ENCODE measurements around the gene SLC24A5.

The SLC24A5 gene

GRCh38 chr15:48120745-48121144 lies at the start of gene SLC24A5:
Gene SLC24A5, plus strand, starts transcription at chr15:48120990. Its CDS starts 55 bp downstream, at chr15:48121045.
- peak in 2 of 3 experiments; percentile 0 to 1 for DNase-seq

- no peak for DNase-seq
Observed at GRCh38 chr15:48072941-48073340, 47.8 kb upstream of the SLC24A5 start.

DNA sequence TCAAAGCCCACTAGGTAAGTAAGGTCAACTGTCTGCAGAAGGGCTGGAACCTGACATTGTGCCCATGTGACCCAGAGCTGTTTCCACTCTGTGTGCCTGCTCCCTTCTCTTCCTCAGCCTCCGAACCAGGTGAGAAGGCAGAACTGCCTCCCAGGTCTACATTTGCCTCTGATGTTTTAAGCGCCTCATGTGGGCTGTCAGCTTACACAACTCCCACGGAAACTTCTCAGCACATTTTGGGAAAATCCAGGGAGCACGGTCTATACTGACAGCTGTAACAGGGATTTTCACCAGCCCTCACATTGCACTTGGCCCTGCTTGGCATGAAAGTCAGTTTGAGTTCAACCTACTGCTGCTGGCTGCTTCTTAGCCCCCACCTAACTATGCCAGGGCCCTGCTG lies 46.9 kb upstream of the SLC24A5 start:
- no peak for DNase-seq

DNA sequence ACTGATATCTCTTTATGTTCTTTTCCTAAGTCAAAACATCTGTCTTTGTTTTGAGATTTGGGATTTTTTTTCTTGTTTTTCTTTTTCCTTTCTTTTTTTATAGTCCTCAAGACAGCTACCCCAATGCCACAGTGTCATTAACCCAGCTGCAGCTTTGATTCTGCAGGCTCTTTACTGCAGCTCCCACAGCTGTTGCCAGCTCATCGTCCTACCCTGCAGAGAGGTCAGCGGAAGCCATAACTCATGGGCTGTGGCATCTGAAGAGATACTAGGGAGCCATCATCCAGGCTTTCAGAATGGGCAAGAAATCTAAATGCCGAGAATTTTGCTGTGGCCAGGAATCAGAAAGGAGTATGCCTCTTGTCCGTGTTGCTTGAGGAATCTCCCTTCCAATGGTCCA lies 44.3 kb upstream of the SLC24A5 start:
- DNase-seq: no peak

GRCh38 chr15:48077616-48078184 lies 43.1 kb upstream of the SLC24A5 start:
- no peak for DNase-seq

DNA sequence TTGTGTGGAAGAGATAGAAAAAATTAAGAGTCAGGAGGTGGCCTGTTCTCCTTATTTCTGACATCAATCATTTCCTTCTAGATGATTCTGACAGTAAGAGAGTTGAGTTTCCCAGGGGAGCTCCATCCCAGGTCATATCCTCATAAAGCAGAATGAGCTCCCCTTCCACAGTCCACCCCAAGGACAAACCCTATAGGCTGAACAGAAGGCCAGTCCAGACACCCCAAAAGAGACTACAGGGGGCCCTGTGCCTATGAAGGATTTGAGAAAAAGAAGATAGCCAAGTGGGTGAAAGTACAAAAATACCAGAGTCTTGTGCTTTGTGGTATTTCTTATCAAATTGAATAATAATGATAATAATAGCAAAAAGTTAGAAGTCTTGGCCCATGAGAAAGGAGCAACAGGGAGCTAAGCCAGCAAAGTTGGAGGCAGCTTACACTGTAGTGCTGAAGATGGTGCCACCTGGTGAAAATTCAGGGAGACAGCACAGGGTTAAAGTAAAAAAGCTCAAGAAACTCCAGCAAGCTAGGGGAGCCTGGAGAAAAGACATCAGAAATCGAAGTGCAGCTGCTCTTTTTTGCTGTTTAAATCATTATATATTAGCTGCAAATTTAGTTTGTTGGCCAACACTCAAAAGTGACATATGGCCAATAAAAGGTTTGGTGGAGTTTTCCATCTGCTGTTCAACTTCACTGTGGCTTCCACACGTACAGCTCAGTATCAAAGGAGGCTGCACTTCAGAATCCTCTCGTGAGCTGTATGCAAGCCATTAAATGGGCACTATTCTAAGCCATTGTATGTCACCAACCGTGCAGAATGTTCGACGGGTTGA lies 35.8 kb upstream of the SLC24A5 start:
- DNase-seq: peak; percentile 5 to 64 (median 47)

GRCh38 chr15:48085591-48085930 lies 35.2 kb upstream of the SLC24A5 start:
- peak in 1 of 3 experiments; percentile 11 for DNase-seq

GRCh38 chr15:48086133-48086532 lies 34.7 kb upstream of the SLC24A5 start:
- no peak for DNase-seq

GRCh38 chr15:48086576-48086975 lies 34.2 kb upstream of the SLC24A5 start:
- no peak for DNase-seq

DNA sequence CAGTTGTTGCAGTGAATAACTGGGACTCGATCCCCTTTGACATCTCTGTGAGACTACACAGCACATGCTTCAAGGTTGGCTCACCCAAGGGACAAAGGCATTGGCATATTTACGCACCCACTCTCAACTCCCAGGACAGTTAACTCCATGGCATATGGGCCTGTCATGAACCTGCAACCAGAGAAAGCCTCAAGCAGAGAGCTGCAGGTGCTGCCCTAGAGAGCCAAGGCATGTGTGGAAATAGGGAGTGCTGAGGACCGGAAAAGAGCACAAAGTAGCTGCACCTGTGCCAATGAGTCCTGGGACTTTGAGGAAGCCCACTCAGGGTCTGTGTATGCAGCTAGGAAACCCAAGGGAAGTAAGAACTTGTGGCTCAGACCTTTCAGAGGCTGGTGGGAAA lies 32.9 kb upstream of the SLC24A5 start:
- no peak for DNase-seq

DNA sequence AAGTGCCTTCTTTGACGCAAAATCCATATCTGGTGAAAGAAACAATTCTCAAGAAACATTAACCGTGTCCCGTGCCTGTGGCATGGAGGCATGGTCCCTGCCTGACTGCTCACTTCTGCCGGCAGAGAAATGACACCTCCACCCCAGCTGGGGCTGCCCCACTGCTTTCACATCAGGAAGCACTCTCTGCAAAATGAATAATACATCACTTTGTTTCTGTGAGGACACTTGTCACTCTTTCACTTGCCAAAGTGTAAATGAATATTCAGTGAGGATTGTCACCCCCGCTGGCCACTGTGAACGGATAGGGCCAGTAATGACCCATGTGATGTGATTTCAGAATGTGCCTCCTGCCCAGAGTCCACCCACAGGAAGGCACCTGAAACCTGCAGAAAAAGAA lies 31.1 kb upstream of the SLC24A5 start:
- DNase-seq: peak in 1 of 3 experiments; percentile 7

GRCh38 chr15:48090115-48090514 lies 30.7 kb upstream of the SLC24A5 start:
- peak in 2 of 3 experiments; percentile 5 to 58 for DNase-seq

GRCh38 chr15:48090666-48091065 lies 30.1 kb upstream of the SLC24A5 start:
- peak in 2 of 3 experiments; percentile 10 to 25 for DNase-seq

DNA sequence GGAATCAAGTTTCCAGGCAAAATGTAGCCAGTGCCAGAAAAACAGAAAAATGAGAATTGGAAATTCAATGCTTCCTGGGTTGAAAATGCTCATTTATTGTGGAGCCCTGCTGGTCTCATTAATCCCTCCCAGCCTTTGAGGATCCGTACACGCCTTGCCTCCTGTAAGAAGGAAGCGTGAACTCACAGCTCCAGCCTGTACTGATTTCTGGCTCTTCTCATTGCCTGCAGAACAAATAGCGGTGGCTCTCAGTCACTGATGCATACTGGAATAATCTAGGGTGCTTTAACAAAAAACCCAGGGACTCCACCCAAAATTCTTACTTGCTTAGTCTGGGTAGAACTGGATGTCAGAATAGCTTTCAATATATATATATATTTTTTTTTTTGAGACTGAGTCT lies 29.3 kb upstream of the SLC24A5 start:
- no peak for DNase-seq

DNA sequence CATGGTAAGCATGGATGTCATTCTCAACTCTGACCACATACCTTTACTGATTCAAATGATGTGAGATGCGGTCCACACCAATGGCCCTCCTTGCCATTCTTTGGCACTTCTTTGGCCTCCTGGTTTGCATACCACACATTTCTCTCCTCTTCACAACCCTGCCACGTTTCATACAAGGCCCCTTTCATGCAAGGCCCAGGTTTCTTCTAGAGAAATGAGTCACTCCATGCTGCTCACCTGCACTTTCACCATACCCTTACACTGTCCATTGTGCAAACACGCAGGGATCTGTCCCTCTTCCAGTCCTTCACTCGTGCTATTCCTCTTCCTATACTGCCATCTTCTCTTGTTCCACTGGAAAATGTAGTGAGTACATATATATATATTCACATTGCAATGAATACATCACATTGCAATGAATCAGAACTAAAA lies 24.4 kb upstream of the SLC24A5 start:
- no peak for DNase-seq

DNA sequence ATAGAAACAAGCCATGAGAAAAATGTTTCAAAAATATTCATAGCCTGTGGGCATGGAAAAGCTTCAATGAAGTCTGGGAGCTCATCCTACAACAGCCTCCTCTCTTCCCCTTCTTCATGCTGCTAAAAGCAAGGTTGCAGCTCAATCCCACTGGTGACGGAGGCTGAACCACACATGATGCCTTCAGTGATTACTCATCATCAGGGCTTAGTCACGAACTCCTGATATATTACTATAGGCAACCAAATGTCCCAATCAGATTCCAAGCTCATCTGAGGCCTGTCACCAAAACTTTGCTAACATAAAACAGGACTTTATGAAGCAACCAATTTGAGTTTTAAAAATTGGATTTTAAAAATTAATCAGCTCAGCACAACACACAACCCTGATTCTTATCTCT lies 24.0 kb upstream of the SLC24A5 start:
- DNase-seq: no peak

DNA sequence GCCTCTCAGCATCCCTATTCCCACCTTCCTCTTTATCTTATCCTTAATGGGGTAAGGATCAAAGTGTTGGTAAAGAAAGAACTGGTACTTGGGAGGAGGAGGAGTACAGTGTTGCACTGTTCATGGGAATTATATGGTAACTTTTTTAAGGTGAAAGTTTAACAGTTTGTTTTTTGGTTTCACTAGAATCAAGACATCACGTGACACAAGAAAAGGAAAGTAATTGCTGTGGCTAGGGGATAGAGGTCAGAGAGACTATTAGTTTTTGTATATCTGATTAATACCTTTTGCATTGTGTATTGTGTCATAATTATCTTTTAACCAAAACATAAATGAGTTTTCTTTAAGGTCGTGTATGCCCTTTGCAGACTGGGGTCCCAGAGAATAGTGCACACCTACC lies 23.5 kb upstream of the SLC24A5 start:
- no peak for DNase-seq

- no peak for DNase-seq
Observed at GRCh38 chr15:48101376-48101961, 19.3 kb upstream of the SLC24A5 start.

- DNase-seq: no peak
Observed at GRCh38 chr15:48102167-48102566, 18.6 kb upstream of the SLC24A5 start.

DNA sequence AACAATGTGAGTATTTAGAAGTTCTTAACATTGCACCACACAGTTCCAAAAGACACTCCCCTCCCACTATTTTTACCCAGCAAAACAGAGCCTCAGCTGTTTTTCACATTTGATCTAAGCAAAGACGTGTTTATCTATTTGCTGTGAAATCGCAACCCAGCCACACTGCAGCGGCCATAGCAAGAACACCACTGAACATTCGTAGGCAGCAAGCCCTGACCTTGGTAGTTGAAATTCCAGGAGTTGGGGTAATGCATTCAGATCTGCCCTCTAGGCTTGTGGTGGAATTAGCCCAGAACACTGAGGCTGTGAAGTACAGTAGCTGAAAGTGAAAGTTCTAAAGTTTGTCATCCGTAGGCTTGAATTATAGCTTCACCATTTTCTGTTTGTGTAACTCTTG lies 17.1 kb upstream of the SLC24A5 start:
- no peak for DNase-seq

DNA sequence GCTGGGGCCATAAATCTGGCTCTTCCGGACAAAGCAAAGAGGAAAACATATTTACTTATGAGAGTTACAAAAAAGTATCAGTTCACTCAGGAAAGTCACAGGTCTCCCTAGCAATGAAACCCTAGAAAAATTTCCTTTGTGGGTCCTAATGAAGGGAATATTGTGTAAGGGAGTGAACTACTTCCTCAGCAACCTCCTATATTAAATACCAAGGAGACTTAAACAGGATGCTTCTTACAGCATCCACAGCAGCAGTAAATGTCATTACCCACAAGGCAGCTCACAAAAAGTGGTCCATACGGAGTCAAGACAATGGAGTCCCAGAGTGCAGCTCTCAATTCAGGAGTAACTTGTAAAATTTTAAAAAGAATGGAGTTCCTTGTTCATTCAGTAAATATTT lies 14.9 kb upstream of the SLC24A5 start:
- no peak for DNase-seq

DNA sequence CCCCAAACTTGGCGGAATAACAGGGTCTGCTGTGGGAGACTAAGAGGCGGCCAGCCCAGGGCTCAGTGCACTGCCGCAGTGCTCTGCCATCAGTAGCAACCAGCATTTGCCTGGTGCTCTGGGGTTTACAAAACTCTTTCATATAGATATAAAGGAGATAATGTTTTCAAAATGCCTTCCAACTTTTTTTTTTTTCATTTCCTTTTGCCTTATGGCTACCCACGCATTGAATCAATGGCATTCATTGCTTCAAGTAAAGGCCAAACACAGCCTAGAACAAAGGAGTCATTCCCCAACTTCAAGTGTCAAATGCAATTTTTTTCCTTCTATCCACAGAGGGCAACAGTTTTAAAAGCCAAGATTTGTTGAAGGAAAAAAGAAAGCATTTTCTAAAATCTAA lies 11.6 kb upstream of the SLC24A5 start:
- no peak for DNase-seq

GRCh38 chr15:48109856-48110531 lies 10.8 kb upstream of the SLC24A5 start:
- DNase-seq: no peak

DNA sequence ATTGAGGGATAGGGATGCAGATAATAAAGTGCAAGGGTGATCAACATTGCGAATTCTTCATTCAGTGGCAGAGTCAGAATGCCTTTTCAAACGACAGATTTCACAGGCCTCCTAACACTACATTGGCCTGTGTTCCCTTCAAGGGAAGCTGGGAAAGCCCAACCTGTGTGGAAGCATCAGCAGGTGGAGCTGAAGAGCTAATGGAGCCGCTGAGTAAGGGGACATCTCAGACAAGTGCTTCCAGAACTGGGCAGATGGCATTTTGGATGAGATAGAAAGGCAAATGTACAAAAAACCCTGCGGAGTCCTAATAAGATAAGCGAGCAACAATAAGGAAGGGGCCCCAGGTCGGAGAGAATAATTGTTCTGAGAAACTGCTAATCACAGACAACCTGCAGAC lies 8.5 kb upstream of the SLC24A5 start:
- peak; percentile 13 to 54 (median 19) for DNase-seq
